ENCODE results near the gene BIN1.

GRCh38 chr2:127095784-127096183 is 11.2 kb downstream of the BIN1 start:
- no peak for TF ChIP-seq CTCF (IDR thresholded peaks at IDR 0.05)
- no peak for TF ChIP-seq EZH2 (IDR thresholded peaks at IDR 0.05; ENCODE audit: borderline replicate concordance, insufficient read depth, low read depth, low read length, poor library complexity, severe bottlenecking)
